Measurements from ENCODE around the gene ATP2C1.
"Not testable (repeated sequence)": the region's sequence is repeated elsewhere in the genome, so short reads cannot be mapped to it uniquely, and the experiment has no call there.

ATP2C1 gene

GRCh38 chr3:130893376-130894129 is at the start of gene ATP2C1:
ATP2C1 (plus strand) TSS chr3:130894084; CDS start chr3:130894770, 686 bp downstream.
- peak; percentile 76 for DNase-seq

GRCh38 chr3:130844462-130844861 is 49.4 kb upstream of the ATP2C1 start:
- DNase-seq = no peak

GRCh38 chr3:130846181-130846580 is 47.7 kb upstream of the ATP2C1 start:
- no peak for DNase-seq

GRCh38 chr3:130849091-130849552 is 44.8 kb upstream of the ATP2C1 start:
- DNase-seq = no peak

GRCh38 chr3:130850044-130850797 is 43.7 kb upstream of the ATP2C1 start:
- no peak for DNase-seq

- no peak for DNase-seq
These were observed 43.0 kb upstream of the ATP2C1 start for GRCh38 chr3:130850843-130851242.

GRCh38 chr3:130851277-130851676 is 42.6 kb upstream of the ATP2C1 start:
- DNase-seq = no peak

- no peak for DNase-seq
These were observed 40.3 kb upstream of the ATP2C1 start for GRCh38 chr3:130853581-130853980.

- DNase-seq = no peak
These were observed 39.5 kb upstream of the ATP2C1 start for GRCh38 chr3:130854208-130854864.

- no peak for DNase-seq
These were observed 36.4 kb upstream of the ATP2C1 start for GRCh38 chr3:130857336-130858026.

GRCh38 chr3:130862130-130862529 is 31.8 kb upstream of the ATP2C1 start:
- not testable (repeated sequence) for DNase-seq

- no peak for DNase-seq
These were observed 28.4 kb upstream of the ATP2C1 start for GRCh38 chr3:130865489-130865888.

GRCh38 chr3:130866327-130866726 is 27.6 kb upstream of the ATP2C1 start:
- no peak for DNase-seq

GRCh38 chr3:130870423-130870822 is 23.5 kb upstream of the ATP2C1 start:
- no peak for DNase-seq

- no peak for DNase-seq
These were observed 17.3 kb upstream of the ATP2C1 start for GRCh38 chr3:130876594-130876993.

GRCh38 chr3:130878464-130878863 is 15.4 kb upstream of the ATP2C1 start:
- DNase-seq = no peak

GRCh38 chr3:130889416-130889946 is 4.4 kb upstream of the ATP2C1 start:
- no peak for DNase-seq

- peak; percentile 84 for DNase-seq
These were observed 1.0 kb upstream of the ATP2C1 start for GRCh38 chr3:130892759-130893375.

- no peak for DNase-seq
These were observed 474 bp downstream of the ATP2C1 start for GRCh38 chr3:130894130-130894985.

GRCh38 chr3:130894986-130895280 is 1.0 kb downstream of the ATP2C1 start:
- no peak for DNase-seq

- DNase-seq = no peak
These were observed 2.0 kb downstream of the ATP2C1 start for GRCh38 chr3:130895690-130896488.
